Smooth muscle cell (in vitro differentiated cells): ENCODE measurements around the gene CNIH1. TPM values are rescaled to one million over a fixed set of nuclear protein-coding genes. Genes with fewer than 3 reads are reported as not detected.
A peak's percentile ranks its signal among the peaks of the same experiment; 100 is the strongest.

ENCODE experiments used
- DNase-seq: peaks from one replicate; lab custom pipeline; 2025; ENCODE audit not compliant: unreplicated experiment; lab: John Stamatoyannopoulos, UW
- H2AFZ ChIP-seq: fragments of 200-600 bp; sonication (generic); 2 replicates; pipeline ENCODE4 v1.6.0; 2016; ENCODE audit warnings: antibody characterized with exemption, low read depth, mild to moderate bottlenecking
- H3F3A ChIP-seq: fragments of 200-600 bp; sonication (generic); 2 replicates; pipeline ENCODE4 v1.6.0; 2017; ENCODE audit warnings: antibody characterized with exemption, low read depth
- H3K27ac ChIP-seq: fragments of 200-600 bp; sonication (generic); 2 replicates; pipeline ENCODE4 v1.5.1; 2016; ENCODE audit warnings: low read depth, mild to moderate bottlenecking
- H3K27me3 ChIP-seq: fragments of 200-600 bp; sonication (generic); 2 replicates; pipeline ENCODE4 v1.6.1; 2016; ENCODE audit warnings: low read depth, mild to moderate bottlenecking
- H3K36me3 ChIP-seq: fragments of 200-600 bp; sonication (generic); 2 replicates; pipeline ENCODE4 v1.5.1; 2016; ENCODE audit warnings: low read depth
- H3K4me1 ChIP-seq: fragments of 200-600 bp; sonication (generic); 2 replicates; pipeline ENCODE4 v1.5.1; 2016; ENCODE audit warnings: low read depth
- H3K4me2 ChIP-seq: fragments of 200-600 bp; sonication (generic); 2 replicates; pipeline ENCODE4 v1.6.0; 2016; ENCODE audit warnings: mild to moderate bottlenecking
- H3K4me3 ChIP-seq: fragments of 200-600 bp; sonication (generic); 2 replicates; pipeline ENCODE4 v1.5.1; 2016; ENCODE audit warnings: mild to moderate bottlenecking
- H3K79me2 ChIP-seq: fragments of 200-600 bp; sonication (generic); 2 replicates; pipeline ENCODE4 v1.6.0; 2016; ENCODE audit warnings: low read depth, mild to moderate bottlenecking
- H3K9ac ChIP-seq: fragments of 200-600 bp; sonication (generic); 2 replicates; pipeline ENCODE4 v1.6.0; 2016; ENCODE audit warnings: low read depth
- H3K9me3 ChIP-seq: fragments of 200-600 bp; sonication (generic); replicated peaks from 2 replicates; pipeline ENCODE4 v1.5.1; 2016; ENCODE audit warnings: low read depth
- H4K20me1 ChIP-seq: fragments of 200-600 bp; sonication (generic); 2 replicates; pipeline ENCODE4 v1.6.0; 2016; ENCODE audit warnings: low read depth
- CTCF ChIP-seq: fragments of 200-600 bp; sonication (generic); IDR thresholded peaks from 2 replicates; pipeline ENCODE4 v1.5.1; 2017; ENCODE audit warnings: borderline replicate concordance, mild to moderate bottlenecking, antibody characterized with exemption; ENCODE audit not compliant: insufficient read depth, poor library complexity, severe bottlenecking
- WGBS: methylation state at CpG from one replicate; pipeline ENCODE4 v1.1.7; 2016; ENCODE audit warnings: low lambda C conversion rate; 5-methylcytosine and 5-hydroxymethylcytosine counted together
- polyA plus RNA-seq: library from polyadenylated mRNA; unstranded; fragments of >200 nt; fragmentation: Nextera tagmentation; extraction: Ambion mirVana; gene quantifications from 2 replicates; pipeline ENCODE4 v1.2.1, GENCODE V29; 2016
- total RNA-seq: library from RNA; depleted of rRNA; stranded (reverse); fragments of >200 nt; gene quantifications from 2 replicates; pipeline ENCODE4 v1.2.3, GENCODE V29; 2014

Gene CNIH1
- total and polyA plus RNA-seq, 2 experiments from 2014 or later: 133 to 172 TPM

- Histone ChIP-seq H4K20me1 (no peaks in the 10 kb centered on the region), H3K27ac (no peak overlapping the region), H3K4me3 (no peak overlapping the region), H3K79me2 (no peaks in the 10 kb centered on the region), H3K9me3 (no peaks in the 10 kb centered on the region), H3F3A (peaks cover 7% of the 10 kb centered on the region), H3K4me1 (no peaks in the 10 kb centered on the region), H3K27me3 (no peaks in the 10 kb centered on the region), H2AFZ (no peak overlapping the region), H3K9ac (no peak overlapping the region), H3K4me2 (no peak overlapping the region), H3K36me3 (no peaks in the 10 kb centered on the region)
- DNase-seq: no peak
- 63% methylated on average over 7 of the region's 7 CpGs for WGBS
- no peak for TF ChIP-seq CTCF
These were observed 63.7 kb downstream of the CNIH1 start for GRCh38 chr14:54377501-54377900.

- Histone ChIP-seq H3F3A (peaks cover 7% of the 10 kb centered on the region), H3K27me3 (no peaks in the 10 kb centered on the region), H3K36me3 (no peaks in the 10 kb centered on the region), H3K9ac (no peak overlapping the region), H2AFZ (no peak overlapping the region), H3K9me3 (no peaks in the 10 kb centered on the region), H3K4me2 (peak overlapping the region; percentile 4), H3K4me3 (no peak overlapping the region), H3K4me1 (no peaks in the 10 kb centered on the region), H3K27ac (no peak overlapping the region), H3K79me2 (no peaks in the 10 kb centered on the region), H4K20me1 (no peaks in the 10 kb centered on the region)
- no peak for DNase-seq
- no peak for TF ChIP-seq CTCF
- WGBS: 54% methylated on average over 7 of the region's 7 CpGs
These were observed 66.9 kb downstream of the CNIH1 start for GRCh38 chr14:54374117-54374884.

Other genes with a start within 250 kb of the CNIH1 start
- 15.4 and 22.1 TPM in 2 replicates for gene CDKN3, start 44.4 kb downstream of the CNIH1 start, total RNA-seq
- gene CDKN3, start 44.4 kb downstream of the CNIH1 start, polyA plus RNA-seq: 18.6 and 20.1 TPM in 2 replicates
- gene GMFB, start 47.6 kb upstream of the CNIH1 start, total RNA-seq: 73.5 and 86.1 TPM in 2 replicates
- 25.7 and 26.8 TPM in 2 replicates for gene GMFB, start 47.6 kb upstream of the CNIH1 start, polyA plus RNA-seq
- gene CGRRF1, start 68.5 kb upstream of the CNIH1 start, total RNA-seq: 18.4 and 20.7 TPM in 2 replicates
- gene CGRRF1, start 68.5 kb upstream of the CNIH1 start, polyA plus RNA-seq: 20.5 and 30.6 TPM in 2 replicates
- gene SAMD4A, start 125.8 kb upstream of the CNIH1 start, total RNA-seq: 36.7 and 52.3 TPM in 2 replicates
- gene SAMD4A, start 125.8 kb upstream of the CNIH1 start, polyA plus RNA-seq: 9.2 and 17.6 TPM in 2 replicates